GM19324 (cell line): ENCODE results near the gene NUP54.

Experiments used
- ATAC-seq: cut with Tn5 transposase; IDR thresholded peaks from one replicate; pipeline ENCODE4 v1.9.1; 2021; ENCODE audit warnings: mild to moderate bottlenecking, moderate library complexity; ENCODE audit not compliant: unreplicated experiment, low FRiP score

NUP54 gene

DNA sequence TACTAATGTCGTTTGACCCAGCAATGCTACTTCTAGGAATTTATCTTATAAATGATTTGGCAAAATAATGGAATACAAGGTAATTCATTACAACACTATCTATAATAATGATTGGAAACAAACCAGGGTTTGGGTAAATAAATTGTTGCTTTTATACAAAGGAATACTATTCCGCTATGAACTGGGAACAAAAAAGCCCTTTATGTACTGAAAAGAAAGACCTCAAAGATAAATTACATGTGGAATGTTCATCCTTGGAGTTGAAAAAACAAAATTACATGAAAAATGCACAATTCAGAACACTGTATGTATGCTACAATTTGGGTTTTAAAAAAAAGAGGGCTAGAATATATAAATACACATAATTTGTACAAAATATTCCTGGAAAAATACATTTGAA, 5.2 kb upstream of the NUP54 start:
- no peak for ATAC-seq

DNA sequence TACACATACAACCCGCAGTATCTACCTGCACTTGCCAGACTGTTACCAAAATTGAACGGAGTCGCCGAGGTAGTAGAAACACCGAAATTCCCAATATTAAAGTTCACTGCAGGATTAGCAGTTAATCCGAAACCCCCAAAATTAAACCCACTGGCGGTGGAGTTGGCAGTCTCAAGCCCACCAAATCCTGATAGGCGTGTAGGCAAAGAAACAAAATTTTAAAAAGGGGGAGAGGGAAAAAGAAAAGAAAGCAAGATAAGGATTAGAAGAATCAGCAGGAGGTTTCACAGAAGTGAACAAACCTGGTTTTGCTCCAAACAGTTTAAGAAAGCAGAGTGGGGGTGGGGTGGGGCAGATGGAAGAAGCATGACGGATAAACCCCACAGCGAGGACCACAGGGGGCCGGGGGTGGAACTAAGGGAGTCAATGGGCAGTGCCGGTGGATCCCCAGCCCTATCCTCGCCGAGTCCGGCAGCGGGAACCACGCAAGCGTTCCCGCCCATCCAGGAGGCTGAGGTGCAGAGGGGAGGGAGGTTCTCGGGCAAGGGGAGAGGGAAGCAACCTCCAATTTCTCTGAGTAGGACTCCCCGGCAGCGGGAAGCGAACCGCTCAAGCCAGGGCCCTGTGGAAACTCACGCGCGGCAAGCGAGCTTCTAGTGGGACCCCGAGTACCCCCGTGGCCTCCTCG, 599 bp downstream of the NUP54 start:
- ATAC-seq = no peak

DNA sequence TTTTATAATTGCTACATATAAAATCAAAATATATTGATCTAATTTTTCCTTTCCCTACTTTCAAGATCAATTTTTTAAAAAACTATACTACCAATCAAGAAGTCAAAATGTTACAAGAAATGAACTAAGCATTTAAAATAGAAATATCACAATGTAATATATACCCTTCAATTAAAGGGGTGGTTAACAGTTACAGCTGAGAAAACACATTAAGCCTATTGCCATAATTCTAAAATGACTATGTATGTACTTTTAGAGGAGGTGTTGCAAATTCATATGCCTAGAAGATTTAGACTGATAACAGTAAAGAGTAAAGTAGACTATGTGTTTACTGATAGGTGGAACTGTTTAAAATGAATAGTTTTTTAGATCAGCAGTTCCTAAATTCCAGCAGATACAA, 3.7 kb downstream of the NUP54 start:
- ATAC-seq = no peak

DNA sequence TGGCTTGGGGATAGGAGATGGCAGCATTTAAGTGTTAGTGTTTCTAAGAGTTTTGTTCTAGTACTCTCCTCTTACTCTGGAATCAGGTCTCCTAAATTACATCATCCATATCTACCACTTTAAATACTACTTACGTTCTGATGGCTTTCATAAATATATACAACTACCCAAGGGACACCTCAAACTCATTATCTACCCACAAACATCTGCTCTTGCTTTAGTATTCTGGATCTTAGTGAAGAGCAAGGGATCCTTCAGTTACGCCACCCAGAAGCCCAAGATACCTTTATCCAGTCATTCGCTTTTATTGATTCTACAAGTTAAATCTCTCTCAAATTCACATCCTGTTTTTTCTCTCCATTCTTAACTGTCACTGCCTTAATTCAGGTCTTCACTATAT, 7.0 kb downstream of the NUP54 start:
- ATAC-seq = no peak

DNA sequence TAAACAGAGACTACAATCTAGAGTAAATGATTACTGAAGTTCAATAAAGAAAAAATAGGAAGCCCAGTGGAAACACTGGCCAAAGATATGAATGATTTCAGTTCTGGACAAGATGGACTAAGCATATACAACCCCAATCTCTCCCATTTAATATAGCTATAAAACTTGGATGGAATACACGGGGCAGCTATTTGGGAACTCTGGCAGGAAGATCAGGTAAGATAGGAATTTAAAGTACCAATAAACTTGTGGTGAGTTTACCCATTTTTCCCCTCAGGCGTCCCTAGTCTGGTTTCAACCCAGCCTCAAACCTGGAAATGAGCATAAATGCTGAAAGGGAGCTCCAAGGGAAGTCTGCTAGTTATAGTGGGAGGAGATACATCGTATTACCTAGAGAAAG, 20.4 kb downstream of the NUP54 start:
- no peak for ATAC-seq

DNA sequence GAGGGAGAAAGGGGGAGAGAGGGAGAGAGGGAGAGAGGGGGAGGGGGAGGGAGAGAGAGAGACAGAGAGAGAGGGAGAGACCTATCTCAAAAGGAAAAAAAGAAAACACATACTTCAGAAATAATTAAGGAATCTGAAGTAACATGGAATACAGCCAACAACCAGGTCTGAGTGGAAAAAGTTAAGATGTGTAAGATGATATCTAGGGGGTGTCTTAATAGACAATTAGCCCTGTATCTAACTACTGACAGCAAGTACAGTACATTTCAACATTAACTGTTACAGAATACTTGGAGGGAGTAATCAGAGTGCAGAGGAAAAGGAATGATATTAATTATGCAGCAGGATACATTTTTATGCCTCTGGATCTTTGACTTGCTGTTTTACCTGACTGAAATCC, 22.4 kb downstream of the NUP54 start:
- ATAC-seq = no peak

DNA sequence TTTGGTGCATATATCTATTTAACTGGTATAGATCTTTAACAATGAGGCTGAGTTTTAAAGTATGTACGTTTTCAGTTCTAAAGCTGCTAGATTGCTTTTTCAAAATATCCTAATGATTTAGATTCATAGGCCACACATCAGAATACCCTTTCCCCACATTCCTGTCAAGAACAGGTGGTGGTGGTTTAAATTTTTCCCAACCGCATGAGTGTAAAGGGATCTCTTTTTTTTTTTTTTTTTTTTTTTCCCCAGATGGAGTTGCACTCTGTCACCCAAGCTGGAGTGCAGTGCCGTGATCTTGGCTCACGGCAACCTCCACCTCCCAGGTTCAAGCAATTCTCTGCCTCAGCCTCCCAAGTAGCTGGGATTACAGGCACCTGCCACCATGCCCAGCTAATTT, 28.0 kb downstream of the NUP54 start:
- no peak for ATAC-seq

DNA sequence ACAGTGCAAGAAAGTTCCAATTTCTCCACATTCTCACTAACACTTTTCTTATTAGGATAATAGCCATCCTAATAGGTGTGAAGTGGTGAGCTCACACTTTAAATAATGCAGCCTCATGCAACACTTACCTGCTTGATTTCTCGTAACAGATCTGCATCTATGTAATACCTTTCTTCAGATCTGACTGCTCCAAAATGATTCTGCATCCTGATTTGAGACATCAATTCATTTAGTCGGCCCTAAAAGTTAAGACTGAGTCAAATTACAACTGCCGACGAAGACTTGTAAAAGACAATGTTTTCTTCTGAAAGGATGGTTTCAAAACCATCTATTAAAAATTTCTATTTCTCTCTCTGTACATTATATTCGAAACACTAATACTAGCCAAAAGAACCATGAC, 30.7 kb downstream of the NUP54 start:
- no peak for ATAC-seq

DNA sequence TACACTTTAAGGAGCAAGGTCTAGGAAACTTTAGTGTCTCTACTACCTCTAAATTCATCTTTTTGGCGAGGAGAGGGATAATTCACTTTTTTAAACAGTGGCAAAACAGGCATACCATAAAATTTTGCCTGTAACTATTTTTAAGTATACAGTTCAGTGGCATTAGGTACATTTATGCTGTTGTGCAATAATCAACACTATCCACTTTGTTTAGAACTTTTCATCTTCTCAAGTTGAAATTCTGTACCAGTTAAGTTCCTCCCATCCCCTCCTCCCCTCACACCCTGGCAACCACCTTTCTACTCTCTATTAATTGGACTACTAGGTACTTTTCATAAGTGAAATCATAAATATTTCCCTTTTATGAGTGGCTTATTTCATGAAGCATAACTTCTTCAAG, 31.4 kb downstream of the NUP54 start:
- ATAC-seq = no peak

DNA sequence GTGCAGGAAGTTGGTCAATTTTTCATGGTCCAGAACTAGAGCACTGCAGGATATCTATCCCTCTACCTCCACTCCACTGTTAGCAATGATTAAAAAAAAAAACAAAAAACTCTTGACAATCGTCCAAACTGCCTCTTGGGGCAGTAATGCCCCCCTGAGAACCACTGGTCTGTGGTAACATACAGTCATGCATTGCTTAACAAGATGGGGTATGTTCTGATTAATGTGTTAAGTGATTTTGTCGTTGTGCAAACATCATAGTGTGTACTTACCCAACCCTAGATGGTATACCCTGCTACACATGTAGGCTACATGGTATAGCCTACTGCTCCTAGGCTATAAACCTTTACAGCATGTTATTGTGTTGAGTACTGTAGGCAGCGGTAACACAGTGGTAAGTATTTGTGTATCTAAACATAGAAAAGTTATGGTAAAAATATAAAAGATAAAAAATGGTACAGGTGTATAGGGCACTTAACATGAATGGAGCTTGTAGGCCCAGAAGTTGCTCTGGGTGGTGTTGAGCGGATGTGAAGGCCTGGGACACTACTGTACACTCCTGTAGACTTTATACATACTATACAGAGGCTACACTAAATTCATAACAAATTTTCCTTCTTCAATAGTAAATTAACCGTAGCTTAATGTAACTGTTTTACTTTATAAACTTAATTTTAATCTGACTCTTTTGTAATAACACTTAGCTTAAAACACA, 39.6 kb downstream of the NUP54 start:
- no peak for ATAC-seq

DNA sequence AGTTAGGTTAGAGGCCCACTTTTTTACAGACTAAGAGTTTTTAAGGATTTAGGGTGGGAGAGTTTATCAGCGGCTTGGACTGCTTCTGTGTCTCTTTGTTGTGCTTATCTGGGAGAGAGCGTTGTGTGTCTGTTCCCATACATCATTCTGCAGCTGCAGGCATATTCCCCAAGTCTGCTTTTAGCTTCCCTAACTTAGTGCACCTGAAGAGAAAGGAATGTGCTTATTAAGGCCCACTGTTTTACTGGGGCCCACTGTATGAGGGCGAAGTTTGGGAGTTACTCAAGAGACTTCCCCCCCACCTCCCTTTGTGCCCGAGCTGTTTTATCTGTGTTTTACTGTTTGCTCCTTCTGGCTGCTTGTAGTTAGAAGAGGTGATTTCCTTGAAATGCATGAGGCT, 41.8 kb downstream of the NUP54 start:
- ATAC-seq = no peak

DNA sequence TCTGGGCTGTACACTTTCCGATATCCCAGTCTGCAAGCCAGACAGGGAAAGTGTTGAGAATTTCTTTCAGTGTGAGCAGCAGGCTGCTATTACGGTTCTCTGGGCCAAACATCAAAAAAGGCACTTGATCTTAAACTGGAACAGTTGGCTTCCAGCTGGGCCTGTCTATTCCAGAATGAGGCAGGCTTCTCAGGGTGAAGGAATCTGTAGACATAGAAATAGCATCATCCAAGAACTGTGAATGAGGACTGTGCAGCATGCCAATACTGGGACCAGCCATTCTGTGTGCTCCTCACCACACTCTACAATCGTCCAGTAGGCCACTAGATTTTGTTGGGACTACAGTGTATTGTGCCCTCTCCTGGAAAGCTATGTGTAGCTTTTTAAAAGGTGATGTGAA, 42.5 kb downstream of the NUP54 start:
- no peak for ATAC-seq

DNA sequence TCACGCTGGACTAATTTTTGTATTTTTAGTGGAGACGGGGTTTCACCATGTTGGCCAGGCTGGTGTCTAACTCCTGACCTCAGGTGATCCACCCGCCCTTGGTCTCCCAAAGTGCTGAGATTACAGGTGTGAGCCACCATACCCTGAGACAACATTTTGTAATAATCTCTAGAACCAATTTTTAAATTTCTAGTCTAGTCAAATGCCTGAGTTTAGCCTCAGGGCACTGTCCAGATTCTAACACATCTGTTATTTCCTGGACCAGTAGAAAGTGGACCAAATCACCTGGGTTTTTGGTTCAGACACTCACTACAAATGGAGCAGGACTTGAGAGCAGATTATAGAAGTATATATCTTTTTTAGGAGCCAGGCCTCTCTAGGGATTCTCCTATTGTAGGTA, 52.1 kb downstream of the NUP54 start:
- no peak for ATAC-seq

DNA sequence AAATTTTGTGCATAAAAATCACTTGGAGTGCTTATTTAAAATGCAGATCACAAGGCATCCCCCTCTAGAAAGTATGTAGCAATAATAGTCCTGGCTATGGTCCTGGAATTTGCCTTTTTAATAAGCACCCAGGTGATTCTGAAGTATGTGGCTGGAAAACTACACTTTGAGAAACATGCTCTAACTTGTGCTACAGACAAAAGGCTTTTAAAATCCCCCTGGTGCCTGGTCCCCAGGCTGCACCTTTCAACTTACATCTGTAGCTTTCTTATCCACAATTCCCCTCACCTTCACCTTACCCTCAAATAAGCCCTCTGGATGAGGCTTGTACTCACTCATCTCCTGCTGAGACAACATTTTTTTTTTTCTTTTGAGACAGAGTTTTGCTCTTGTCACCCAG, 52.6 kb downstream of the NUP54 start:
- no peak for ATAC-seq

DNA sequence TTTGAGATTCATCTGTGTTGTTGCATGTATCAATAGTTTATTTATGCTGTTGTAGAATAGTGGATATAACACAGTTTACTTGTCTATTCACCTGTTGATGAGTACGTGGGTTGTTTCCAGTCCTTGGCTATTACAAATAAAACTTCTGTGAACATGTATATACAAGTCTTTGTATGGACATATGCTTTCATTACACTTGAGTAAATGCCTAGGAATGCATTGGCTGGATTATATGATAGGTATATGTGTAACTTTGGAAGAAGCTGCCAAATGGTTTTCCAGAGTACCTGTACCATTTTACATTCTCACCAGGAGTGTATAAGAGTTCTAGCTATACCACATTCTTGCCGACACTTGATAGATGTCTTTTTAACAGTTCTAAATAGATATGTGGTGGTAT, 57.1 kb downstream of the NUP54 start:
- ATAC-seq = no peak

DNA sequence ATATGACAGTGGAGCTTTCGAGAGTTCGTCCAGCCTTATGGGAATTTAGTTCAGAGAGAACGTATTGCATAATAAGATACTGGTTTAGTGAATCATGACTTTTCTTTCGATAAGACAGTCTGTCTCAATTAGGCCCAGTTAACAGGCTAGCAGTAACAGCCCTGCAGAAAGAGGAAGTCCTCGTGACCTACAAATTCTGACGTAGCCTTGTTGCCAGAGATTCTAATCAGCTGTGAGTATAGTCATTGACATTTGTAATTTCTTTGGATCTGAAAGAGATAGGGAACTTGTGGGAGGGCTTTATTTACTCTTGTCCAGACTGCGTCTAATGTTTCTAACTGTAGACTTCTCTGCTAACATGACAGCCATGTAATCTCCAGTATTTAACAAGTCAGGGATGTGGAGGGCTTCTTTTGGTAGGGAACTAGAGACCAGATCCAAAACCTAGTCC, 57.9 kb downstream of the NUP54 start:
- ATAC-seq = no peak

DNA sequence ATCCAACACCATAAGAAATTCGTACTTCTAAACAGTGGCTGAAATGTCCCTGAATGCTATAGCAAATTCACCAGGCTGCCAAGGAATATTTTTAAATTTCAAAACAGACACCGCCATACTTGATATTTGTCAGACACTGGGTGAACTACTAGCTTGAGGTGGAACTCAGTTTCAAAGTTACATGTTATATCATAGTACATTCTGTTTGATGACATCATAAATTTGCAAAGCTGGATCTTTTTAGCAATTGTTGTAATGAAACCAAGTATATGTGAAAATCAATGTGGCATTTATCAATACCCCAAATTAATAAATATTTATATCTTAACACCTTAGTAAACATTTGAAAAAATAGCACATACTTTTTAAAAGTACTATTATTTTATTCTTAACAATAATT, 59.5 kb downstream of the NUP54 start:
- ATAC-seq = no peak

DNA sequence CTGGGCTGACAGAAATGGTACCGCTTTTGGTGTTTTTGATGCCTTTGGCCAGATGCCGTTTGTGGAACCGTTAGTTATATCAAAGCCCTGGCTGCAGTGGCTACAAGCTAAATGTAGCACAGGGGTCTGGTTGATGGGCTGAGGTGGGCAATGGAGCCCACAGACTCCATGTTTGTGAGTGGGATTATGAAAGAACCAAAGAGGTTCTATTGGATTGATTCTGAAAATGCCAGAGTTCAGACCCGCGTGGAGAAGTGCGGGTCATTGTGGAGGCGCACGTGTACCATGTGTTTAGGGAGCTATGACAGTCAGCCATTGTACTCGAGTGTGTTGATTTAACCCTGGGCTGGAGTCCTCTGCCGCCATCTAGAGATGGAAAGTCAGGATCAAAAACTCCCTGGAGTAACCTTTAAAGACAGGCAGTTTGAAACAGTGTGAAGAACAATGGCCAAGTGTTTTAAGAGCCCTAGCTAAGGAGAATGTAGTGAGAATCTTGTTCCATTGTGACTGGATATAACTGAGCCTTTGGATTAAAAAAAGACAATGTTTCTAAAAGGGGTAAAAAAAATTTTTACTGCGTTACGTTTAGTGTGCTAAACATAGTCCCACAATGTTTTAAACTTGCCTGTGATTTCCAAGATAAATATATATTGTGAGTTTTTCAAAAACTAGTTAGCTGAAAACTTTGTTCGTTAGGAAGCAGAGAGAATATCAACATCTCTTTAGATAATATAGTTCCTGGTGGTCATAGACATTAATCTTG, 61.0 kb downstream of the NUP54 start:
- no peak for ATAC-seq

DNA sequence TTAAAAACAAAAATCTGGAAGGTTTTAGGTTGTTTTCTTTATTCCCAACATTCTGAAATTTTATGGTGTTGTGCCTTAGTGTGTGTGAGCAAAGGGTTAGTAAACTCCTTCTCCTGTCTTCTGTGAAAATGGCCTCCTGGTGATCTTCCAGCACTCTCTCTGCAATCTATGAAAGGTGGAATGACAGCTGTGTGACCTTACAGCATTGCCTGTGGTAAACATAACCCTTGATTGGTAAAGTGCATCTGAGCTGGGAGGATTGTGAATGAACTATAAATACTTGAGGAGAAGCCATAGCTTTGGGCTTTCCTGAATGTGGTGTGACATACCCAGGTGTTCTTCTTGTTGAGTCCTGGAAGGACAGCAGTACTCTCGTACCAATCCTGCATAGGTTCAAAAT, 63.7 kb downstream of the NUP54 start:
- no peak for ATAC-seq

DNA sequence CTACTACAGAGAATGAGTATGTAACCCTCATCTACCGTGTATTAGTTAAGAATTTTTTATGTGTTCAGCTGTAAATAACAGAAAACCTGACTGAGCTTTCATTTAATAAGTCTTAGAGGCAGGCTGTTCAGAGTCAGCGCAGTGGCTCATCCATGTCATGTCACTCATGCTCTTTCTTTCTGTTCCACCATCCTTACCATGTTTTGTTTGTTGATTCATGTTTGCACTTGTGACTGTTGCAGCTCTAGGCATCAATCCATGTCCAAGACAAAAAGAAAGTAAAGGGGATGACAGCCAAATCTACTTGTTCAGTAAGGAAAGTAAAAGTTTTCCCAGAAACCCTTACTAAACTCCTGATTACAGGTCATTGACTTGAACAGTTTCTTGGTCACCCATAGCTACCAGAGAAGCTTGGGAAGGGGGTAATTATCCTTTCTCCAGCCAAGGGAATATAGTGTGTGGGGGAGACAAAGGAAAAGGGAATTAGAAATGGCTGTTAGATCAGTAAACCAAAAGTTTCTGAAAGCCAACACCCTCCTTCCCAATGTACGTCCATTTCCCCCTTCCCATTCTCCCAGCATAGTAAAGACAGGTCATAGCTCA, 64.7 kb downstream of the NUP54 start:
- no peak for ATAC-seq

DNA sequence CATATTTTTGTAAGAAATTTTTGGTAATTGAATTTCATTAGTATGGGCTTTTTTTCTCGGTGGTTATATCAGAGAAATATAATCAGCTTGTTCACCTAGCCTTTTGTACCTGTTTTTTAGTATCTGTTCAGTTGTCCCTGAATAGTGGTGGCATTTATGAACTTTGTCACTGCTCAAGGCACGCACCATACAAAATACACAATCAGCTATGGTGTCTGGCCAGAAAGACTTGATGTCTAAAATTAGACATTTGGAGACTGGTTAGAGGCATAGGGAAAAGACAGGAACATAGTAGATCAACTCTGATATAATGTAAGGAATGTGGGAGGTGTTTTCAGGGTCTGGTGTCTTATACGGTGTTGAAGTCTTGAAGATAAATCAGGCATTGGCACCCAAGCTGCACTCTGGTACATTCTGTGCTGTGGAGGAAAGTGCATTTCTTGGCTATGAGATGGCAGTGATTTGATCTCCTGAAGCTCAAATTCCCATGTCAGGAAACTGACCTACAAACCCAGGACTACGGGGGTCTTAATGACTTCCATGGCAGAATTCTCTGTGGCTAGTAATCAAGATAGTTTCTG, 70.1 kb downstream of the NUP54 start:
- ATAC-seq = no peak
